Choroid plexus epithelial cell (primary cell): ENCODE measurements around the gene KIF1A.

Experiments
- DNase-seq: peaks from one replicate; pipeline ENCODE4 v3.0.0-alpha.2; 2010; ENCODE audit warnings: low read depth
- H3K4me3 ChIP-seq: 2 replicates; pipeline ENCODE4 v1.5.1; 2011; ENCODE audit warnings: low read depth, mild to moderate bottlenecking, control low read depth, low read length, moderate library complexity
- TF ChIP-seq, protein P1 (sequence below): conservative IDR thresholded peaks from 2 replicates; pipeline ENCODE4 v1.5.1; 2011; ENCODE audit warnings: low read depth, mild to moderate bottlenecking, control low read depth, inconsistent platforms, low read length, moderate library complexity

KIF1A gene

DNA sequence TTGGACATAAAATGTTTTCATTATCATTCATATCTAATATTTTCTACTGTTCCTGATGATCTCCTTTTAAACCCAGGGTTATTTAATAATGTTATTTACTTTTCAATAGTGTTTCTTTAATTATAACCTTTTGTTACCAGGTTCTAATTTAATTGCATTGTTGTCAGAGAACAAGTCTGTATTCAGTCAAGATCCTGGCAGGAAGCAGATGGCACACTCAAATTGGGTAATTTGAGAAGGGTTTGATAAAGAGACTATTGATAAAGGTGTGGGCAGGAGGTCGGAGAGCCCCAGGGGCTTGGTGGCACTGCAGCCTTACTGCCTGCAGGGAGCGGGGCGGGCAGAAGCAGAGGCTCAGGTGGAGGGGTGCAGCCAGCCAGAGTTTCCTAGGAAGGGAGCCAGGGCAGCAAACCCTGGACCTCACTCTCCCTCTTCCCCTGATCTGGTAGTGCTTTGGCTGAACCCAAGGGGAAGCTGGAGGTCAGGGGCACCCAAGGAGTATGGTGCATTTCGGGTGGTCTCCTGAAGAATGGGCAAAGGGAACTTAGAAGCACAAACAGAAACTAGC lies 2.3 kb upstream of the KIF1A start:
- TF ChIP-seq, protein P1, sequence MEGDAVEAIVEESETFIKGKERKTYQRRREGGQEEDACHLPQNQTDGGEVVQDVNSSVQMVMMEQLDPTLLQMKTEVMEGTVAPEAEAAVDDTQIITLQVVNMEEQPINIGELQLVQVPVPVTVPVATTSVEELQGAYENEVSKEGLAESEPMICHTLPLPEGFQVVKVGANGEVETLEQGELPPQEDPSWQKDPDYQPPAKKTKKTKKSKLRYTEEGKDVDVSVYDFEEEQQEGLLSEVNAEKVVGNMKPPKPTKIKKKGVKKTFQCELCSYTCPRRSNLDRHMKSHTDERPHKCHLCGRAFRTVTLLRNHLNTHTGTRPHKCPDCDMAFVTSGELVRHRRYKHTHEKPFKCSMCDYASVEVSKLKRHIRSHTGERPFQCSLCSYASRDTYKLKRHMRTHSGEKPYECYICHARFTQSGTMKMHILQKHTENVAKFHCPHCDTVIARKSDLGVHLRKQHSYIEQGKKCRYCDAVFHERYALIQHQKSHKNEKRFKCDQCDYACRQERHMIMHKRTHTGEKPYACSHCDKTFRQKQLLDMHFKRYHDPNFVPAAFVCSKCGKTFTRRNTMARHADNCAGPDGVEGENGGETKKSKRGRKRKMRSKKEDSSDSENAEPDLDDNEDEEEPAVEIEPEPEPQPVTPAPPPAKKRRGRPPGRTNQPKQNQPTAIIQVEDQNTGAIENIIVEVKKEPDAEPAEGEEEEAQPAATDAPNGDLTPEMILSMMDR, result no peak
- DNase-seq, result no peak
- H3K4me3 ChIP-seq, result no peak overlapping the region

DNA sequence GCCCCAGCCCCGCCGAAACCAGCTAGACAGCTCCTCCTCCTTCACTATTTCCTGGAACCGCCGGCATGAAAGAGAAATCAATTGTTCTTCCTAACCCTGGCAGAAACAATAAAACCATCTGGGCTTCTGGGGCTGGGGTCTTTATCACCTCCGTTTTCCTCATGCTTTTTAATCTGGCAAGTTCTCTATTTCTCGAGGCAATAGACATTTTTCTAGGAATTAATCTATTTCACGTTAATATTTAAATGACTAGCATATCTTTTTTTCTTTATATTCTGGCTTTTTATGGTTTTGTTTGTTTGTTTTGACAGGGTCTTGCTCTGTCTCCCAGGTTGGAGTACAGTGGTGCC lies 1.4 kb upstream of the KIF1A start:
- no peak overlapping the region for H3K4me3 ChIP-seq
- TF ChIP-seq, protein P1, result no peak
- no peak for DNase-seq

DNA sequence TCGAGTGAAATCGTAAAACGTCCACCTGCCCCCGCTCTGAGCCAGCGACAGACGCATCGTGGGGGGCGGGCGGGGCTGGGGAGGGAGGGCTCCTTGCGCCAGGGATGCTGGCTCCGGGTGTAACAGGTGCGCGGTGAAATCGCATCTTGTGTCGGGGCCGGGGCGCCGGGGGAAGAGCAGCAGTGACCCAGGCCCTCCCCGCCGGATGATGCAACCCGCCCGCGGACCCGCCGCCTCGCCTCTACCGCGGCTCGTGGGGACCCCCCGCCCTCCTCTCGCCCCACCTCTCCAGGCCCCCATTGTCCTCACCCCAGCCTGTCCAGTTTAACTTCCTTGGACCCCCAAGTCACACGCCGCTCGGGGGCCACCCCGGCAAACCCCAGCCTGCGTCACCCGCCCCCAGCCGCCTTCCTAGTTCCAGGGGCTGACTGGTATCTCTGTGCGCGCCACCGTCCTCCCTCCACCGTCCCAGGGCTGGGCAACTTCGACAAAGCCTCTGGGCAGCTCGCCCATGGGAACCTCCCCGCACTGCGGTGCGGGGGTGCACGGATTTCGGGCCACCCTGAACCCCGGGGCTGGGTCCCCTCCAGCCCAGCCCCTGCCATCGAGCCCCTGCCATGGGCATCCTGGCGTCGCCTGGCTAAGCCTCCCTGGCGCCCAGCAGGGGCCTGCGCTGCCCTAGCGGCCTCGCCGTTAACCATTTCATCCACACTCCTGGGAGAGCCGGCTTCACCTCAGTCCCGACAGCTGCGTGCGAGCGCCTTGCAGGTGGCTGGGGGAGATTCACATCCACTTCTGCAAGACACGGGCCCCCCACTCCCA lies 799 bp upstream of the KIF1A start:
- no peak overlapping the region for H3K4me3 ChIP-seq
- DNase-seq, result no peak
- TF ChIP-seq, protein P1, result no peak

DNA sequence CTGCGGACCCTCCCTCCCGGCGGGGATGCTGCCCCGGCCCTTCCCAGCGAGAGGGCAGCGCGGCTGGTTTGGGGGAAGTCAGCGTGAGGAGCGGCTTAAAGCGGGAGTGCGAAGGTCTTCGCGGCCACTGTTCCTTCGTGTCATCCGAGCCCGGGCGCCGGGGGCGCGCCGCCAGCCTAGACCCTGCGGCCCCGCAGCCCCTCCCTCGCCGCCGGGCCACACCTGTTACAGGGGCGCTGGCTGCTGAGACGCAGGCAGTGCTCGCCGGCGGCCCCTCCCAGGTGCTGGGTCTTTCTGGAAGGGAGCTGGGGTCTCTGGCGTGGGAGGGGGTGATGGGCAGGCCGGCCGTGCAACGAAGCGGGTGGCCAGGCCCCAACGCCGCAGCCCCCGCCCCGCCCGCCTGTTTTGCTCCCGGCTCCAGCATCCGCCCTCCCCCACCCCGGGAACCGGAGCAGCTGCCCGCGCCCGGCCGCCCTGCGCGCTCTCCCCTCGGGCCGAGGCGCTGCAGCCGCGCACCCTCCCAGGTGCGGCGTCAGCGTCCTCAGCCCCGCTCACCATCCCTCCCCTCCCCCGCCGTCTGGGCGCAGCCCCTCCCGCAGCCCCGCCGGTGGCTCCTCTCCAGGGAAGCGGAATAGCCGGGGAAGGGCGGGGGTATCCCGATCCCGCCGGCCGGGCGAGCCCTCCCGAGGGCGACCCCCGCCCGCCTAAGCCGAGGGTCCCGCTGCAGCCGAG lies 727 bp downstream of the KIF1A start:
- DNase-seq, result no peak
- H3K4me3 ChIP-seq, result no peak overlapping the region
- TF ChIP-seq, protein P1, result no peak

DNA sequence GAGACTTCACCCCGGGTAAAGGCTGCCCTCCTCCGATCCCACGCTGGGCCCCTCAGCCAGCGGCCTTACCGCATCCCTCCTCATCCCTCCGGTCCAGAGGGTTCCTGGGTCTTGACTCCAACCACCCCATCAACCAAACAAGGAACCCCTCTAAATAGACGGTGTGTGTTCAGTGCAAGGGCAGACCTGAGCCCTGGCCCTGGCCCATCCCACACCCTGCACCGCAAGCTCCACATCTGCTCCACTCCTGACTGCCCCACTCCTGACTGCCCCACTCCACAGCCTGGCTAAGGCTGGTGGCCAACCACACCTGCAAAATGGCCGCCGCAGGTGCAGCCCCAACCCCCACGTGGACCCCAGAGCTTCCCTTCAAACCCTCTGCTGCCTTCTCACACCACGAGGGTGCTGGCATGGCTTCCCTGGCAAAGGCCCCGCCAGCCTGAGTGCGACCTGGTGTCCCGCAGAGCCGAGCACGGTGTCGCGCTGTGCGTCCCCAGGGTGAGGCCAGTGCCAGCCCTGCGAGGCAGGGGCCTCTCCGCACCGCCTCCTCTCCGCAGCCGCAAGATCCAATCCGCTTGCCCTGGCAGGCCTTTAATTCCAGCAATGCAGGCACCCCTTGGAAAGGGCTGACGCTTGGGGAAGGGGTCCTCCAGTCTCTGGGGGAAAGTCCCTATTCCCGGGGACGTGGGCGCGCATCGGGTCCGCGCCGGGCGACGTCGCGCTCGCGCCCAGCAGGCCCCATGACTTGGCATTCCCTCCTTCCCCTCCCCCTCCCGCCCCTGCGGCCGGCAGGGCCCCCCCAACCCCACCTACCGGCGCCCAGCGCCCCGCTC lies 1.5 kb downstream of the KIF1A start:
- DNase-seq, result no peak
- TF ChIP-seq, protein P1, result no peak
- no peak overlapping the region for H3K4me3 ChIP-seq

DNA sequence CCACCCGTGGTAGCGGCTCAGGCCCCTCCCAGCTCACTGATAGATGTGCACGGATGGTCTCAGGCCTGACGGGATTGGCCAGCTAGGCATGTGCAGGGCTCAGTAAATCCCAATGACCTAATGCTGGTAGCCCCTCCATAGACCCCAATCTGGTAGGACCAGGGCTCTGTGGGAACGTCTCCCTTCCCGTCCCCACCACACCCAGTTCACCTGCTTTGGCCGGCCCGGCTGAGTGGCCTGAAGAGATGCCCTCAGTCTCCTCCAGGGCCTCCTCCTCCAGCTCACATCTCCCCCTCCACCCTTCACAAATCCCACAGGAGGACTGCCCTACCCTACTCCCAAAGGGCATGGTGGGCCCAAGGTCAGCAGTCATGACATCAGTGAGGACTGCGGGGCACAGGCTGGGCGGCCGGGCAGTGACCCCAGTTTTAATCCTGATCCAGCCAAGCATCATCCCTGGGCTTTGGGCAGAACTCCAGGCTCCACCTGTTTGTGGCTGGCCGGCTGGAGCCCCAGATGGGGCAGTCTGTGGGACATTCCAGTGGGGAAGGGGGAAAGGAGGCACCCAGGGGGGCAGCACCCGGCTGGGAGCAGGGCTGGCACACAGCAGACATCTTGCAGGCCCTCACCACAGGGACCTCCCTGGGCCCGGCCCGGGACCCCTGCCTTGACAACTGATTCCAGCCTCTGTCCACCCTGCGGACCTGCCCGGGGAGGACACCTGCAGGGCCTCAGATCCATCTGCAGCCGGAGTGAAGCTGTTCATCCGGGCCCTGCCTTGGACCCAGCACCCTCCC lies 2.3 kb downstream of the KIF1A start:
- TF ChIP-seq, protein P1, result no peak
- DNase-seq, result no peak
- no peak overlapping the region for H3K4me3 ChIP-seq
